ENCODE measurements around the gene CEACAM19.
"Not testable (repeated sequence)": the region's sequence is repeated elsewhere in the genome, so short reads cannot be mapped to it uniquely, and the experiment has no call there.

CEACAM19 gene

GRCh38 chr19:44677019-44677811 is 5.9 kb downstream of the CEACAM19 start:
- DNase-seq = peak in 1 of 2 experiments; percentile 53

- DNase-seq = no peak
Measured at GRCh38 chr19:44680536-44680935, 9.3 kb downstream of the CEACAM19 start.

DNA sequence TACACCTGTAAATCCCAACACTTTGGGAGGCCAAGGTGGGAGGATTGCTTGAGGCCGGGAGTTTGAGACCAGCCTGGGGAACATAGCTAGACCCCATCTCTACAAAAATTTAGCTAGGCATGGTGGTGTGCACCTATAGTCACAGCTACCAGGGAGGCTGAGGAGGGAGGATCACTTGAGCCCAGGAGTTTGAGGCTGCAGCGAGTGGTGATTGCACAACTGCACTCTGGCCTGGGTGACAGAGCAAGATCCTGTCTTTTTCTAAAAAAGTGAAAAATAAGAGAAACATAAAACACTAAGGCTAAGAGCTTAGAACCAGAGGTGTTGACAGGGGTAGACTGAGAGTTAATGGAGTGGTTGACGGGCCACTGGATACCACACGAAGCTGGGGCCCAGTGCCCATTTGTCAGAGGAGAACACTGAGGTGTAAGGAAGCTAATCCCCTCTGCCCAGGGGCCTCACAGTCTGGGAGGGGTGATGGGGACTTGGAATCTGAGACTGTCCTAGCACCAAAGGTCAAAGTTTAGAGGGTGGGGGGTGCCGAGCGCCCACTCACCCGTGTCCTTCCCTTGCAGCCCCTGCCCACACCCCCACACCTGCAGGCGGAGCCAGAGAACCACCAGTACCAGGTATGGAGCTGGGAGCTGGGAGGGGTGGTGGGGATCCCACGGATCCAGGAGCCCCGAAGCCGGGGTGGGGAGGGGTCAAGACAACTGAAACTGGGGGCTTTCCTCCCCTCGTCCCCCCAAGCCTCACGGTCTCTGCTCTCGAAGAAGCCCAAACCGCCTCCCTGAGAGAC is 10.9 kb downstream of the CEACAM19 start:
- no peak for DNase-seq

- DNase-seq = no peak
Measured at GRCh38 chr19:44682807-44683206, 11.5 kb downstream of the CEACAM19 start.

GRCh38 chr19:44683434-44684210 is 12.3 kb downstream of the CEACAM19 start:
- DNase-seq = no peak

DNA sequence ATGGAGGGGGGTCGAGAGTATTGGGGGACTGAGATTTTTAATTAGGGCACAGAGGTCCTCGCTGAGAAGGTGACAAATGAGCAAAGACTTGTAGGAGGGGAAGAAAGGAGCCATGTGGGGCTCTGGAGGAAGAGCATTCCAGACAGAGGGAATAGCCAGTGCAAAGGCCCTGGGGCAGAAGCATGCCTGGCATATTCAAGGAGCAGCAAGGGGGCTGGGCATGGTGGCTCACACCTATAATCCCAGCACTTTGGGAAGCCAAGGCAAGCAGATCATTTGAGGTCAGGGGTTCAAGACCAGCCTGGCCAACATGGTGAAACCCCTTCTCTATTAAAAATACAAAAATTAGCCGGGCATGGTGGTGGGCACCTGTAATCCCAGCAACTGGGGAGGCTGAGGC is 13.1 kb downstream of the CEACAM19 start:
- not testable (repeated sequence) for DNase-seq

- no peak for DNase-seq
Measured at GRCh38 chr19:44684892-44685863, 13.9 kb downstream of the CEACAM19 start.

- no peak for DNase-seq
Measured at GRCh38 chr19:44685877-44686276, 14.6 kb downstream of the CEACAM19 start.

DNA sequence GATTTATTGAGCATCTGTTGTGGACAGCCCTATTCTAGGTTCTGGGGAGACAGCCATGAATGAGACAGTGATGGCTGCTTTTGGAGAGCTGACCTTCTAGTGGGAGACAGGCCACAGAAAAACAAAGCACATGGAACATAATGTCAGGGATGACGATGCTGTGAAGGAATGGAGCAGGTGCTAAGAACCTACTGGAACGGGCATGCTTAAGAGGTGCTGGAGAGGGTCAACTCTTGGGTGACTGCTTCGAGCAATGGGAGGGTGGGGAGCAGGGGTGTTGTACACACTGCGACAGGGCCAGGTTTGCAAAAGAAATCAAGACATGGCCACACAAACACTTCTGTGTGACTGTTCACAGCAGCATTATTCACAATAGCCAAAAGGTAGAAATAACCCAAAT is 15.6 kb downstream of the CEACAM19 start:
- no peak for DNase-seq

- DNase-seq = no peak
Measured at GRCh38 chr19:44687888-44688287, 16.6 kb downstream of the CEACAM19 start.

- DNase-seq = peak; percentile 42 to 55
Measured at GRCh38 chr19:44689290-44690130, 18.2 kb downstream of the CEACAM19 start.

DNA sequence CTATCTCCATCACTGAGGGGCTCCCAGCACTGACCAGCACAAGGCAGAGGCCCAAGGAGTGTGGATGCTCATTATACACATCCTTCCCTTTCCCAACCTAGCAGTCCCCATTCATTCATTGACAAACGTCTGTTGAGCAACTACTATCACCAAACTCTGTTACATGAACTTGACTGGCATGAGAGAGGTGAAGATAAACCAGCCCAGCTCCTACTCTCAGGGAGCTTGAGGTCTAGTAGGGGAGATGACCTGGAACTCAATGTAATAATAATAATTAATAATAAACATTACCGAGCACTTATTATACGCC is 18.8 kb downstream of the CEACAM19 start:
- no peak for DNase-seq

DNA sequence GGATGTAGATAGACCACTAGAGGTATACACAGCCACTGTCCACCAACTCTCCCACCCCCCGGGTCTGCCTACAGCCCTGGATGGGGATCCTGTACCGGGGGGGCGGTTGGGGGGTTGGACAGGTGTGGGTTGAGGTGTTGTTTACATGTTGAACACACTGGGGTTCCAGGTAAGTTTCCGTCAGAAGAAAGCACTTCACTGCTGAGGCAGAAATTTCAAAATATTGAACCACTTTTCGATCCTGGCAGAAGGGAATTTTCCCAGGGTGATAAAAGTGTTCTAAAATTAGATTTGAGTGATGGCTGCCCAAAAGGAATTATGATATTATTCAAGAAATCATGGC is 21.1 kb downstream of the CEACAM19 start:
- DNase-seq = no peak

DNA sequence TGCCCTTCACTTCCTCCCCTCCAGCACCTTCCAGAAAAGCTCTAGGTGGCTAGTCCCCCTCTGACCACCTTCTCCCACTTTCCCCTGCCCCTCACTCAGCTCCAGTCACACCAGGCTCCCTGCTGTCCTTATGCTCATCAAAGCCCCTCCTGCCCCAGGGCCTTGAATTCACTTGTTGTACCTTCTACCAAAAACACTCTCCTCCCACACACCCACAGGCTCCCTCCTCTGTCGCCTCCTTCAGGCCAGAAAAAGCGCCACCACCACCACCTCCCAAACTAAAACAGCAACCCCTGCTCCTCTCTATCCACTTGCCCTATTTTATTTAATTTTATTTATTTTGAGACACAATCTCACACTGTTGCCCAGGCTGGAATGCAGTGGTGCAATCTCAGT is 22.9 kb downstream of the CEACAM19 start:
- DNase-seq = no peak

- DNase-seq = no peak
Measured at GRCh38 chr19:44696939-44697669, 25.8 kb downstream of the CEACAM19 start.

DNA sequence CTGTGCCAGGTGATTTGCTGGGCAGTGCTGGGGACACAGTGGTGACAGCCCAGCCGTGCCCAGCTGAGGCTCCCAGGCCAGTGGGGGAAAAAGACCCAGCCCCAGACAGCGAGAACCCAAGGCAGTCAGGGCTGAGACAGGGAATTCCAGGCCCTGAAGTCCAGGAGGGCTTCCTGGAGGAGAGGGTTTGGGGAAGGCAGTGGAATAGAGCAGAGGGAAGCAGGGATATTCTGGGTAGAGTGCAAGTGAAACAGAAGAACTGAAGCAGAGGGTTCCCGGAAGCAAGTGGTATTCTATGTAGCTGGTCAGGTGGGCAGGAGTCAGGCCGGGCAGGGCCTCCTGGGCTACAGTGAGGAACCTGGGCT is 26.4 kb downstream of the CEACAM19 start:
- DNase-seq = no peak

- DNase-seq = no peak
Measured at GRCh38 chr19:44698492-44699201, 27.4 kb downstream of the CEACAM19 start, which contains the start of gene CEACAM16. TSS of gene CEACAM16 (plus strand) at chr19:44699151. CDS start at chr19:44701457, 2,306 bp downstream.

- DNase-seq = no peak
Measured at GRCh38 chr19:44700547-44700946, 29.3 kb downstream of the CEACAM19 start.

DNA sequence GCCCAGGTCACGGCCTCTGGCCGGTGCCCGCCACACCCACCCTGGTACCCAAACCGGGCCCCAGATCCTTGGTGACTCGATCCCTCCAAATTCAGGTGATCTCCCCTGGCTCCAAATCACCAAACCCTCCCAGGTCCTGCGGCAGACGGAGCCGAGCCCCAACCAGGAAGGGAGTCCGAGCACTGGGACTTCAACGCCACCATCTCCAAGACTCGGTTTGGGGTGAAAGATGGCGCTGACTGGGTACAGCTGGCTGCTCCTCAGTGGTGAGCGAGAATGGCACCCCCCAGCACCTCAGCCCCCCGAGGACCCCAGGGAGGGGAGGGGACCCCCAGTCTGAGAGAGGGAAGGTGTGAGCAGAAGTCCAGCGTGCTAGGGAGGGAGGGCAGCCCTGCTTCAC is 29.9 kb downstream of the CEACAM19 start:
- DNase-seq = no peak

DNA sequence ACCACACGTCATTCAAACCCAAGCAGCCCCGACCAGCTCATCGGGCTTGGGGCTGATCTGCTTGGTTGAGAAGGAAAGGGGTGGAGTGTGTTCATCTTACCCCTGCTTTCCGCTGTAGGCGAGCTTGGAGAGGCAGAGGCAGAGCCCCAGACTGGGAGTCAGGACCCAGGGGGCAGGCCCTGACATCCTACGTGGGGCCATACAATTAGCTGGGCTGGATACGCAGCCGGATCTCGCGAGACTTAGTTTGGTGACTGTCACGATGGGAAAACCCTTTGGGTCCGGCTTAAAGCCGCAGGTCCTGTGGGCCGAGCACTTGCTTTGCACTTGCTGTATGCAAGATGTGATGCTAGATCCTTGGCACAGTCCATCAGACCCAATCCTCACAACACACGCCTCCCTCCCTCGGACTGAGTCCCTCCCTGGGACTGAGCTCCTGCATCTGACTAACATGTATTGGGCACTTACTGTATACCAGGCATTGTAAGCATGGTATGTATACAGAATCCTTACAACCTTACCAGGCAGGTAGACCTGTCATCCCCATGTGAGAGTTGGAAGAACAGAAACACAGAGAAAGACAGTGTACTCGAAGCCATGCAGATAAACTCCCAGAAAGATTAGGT is 31.4 kb downstream of the CEACAM19 start:
- DNase-seq = no peak
